GM21723 (cell line): ENCODE data around the gene CST3.
"Not testable (repeated sequence)": the region's sequence is repeated elsewhere in the genome, so short reads cannot be mapped to it uniquely, and the experiment has no call there.

Experiments used
- ATAC-seq: cut with Tn5 transposase; IDR thresholded peaks from one replicate; pipeline ENCODE4 v1.9.1; 2021; ENCODE audit warnings: mild to moderate bottlenecking, moderate library complexity; ENCODE audit not compliant: unreplicated experiment

The CST3 gene

DNA sequence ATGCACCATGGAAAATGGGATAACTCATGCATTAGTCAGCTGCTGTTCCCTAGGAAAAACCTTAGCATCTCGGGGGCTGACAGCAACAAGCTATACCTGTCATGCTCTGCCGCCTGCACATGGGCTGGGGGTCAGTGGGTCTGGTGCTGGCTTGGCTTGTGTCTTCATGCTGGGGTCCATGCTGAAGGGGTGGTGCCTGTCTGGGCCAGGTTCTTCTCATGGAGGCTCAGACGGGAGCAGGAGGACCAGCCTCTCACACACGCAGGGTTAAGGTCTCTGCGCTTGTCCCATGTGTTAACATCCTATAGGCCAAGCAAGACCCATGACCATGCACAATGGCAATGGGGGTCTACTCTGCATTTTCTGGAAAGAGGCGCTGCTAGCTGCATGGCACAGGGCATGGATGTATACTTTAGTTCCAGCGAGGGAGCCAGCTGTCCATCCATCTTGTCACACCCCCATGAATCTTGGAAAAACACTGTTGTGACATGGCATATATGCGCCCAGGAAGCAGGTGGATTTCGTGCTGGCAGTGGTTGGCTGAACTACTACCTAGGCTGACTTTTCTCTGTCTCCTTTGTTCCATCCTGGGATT lies 24.6 kb upstream of the CST3 start:
- ATAC-seq, result no peak

DNA sequence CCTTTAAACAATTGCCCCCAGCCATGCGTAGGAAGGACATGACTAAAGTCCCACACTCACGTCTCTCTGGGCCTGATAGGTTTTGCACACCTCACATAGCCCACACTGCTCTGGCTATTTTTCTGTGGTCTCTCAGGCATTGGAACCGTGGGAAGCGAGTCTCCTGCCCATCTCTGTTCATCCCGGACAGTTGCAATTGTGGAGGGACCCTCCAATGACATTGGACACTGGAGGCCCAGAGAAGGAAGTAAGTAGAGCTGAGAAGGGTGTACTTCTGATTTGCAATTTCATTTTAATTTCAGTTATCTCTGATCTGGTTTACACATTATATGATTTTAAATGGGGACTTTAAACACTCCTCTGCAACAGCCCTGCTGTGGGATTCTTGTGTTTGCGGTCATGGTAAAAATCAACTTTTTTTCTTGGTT lies 23.3 kb upstream of the CST3 start:
- ATAC-seq, result no peak

DNA sequence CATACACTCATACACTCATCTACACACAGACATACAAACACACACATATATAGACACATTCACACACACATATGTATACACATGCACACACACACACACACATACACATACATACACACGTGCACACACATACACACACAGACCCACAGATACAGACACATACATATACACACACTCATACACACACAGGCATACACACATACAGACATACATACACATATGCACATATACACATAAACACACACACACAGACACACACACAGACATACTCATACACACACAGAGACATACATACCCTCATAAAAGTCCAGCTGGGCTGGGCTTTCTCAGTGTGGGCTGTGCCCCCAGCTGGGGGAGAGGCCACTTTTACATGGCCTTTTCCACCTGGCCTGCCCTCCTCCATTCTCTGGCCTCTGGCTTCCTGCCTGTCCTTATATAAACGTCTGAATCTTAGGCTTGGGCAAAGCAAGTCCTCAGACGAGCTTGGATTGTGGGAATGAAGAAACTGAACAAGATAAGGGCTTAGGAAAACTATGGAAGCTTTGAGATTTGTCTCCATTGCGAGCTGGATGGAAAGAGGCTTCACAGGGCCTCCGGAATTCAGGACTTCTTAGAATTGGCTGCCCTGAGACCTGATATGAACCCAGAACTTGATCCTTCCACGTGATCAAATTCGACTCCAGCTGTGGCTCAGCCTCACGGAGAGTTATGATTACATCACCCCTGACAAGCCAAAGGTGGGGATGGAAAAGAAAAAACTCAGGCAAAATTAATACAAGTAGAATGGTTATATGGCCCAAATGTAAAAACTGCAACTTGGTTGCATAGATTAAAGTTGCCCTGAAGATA lies 22.5 kb upstream of the CST3 start:
- no peak for ATAC-seq

DNA sequence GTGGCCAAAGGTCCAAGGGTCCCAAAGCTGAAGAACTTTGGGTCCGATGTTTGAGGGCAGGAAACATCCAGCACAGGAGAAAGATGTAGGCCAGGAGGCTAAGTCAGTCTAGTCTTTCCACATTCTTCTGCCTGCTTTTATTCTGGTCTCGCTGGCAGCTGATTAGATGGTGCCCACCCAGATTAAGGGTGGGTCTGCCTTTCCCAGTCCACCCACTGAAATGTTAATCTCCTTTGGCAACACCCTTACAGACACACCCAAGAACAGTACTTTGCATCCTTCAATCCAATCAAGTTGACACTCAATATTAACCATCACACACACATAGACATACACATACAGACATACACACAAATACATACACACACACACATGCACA lies 21.8 kb upstream of the CST3 start:
- not testable (repeated sequence) for ATAC-seq

DNA sequence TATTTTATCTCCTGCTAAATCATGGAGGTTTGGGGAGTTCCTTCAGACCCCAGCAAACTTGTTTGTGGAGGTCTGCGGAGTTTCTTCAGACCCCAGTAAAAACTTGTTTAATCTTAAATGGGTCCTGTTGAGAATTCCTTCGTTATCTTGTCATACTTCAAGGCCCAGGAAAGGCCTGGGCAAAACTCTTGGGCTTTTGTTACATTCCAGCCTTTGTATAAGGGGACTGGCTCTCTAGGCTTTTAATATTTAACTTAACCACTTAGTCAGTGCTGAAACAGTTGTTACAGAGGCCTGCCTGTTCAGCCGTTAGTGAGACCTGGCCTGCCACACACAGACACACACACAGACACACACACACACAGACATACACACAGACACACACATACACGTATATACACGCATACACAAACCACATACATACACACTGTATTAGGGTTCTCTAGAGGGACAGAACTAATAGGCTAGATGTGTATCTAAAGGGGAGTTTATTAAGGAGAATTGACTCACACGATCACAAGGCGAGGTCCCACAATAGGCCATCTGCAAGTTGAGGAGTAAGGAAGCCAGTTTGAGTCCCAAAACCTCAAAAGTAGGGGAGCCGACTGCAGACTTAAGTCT lies 21.3 kb upstream of the CST3 start:
- ATAC-seq, result no peak

DNA sequence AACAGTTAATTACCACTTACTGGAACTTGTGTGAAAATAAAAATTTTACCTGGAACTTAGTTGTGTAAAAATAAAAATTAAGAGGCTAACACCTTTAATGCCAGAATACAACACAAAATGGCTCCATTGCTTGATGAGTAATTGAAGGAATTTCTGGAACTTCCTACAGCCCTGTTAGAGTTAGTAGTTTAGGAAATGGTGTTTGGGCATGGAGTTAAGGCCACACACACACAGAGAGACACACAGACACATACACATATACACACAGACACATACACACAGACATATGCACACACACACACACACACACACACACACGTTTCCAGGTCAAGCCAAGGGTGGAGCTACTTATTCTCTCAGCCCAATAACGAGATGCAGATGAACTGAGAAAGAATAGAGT lies 20.6 kb upstream of the CST3 start:
- no peak for ATAC-seq

DNA sequence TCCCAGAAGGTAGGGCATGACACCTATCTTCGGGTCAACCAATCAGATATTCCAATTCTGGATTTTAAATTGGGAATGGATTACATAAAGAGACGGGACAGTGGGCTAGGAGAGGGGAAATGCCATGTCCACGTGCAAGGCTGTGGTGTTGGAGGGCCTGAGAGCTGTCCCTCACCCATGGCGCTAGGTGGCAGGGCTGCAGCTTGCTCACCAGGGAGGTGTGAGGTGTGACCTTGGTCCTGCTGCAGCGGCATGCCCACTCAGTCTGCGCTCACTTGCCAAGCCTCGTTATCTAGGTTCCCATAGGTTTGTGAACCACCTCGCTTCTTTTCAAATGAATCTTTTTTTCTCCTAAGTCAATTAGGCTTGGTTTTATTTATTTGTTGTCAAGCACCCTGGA lies 19.4 kb upstream of the CST3 start:
- ATAC-seq, result no peak

DNA sequence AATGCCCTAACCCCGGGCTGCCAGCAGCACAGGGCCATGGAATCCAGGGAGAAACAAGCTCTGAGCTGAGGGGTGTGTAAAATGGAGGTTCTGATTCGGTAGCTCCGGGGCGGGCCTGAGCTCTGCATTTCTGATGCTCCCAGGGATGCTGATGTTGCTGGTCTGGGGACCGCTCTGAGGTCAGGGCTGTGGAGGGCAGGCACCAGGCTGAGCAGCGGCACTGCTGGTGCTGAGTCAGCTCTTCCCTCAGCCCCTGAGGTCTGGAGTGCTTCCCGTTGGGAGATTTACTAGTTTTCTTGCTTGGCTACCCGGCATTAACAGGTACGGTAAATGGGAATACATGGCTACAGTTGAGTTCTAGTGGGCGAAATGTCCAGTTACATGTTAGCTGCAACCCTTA lies 18.6 kb upstream of the CST3 start:
- no peak for ATAC-seq

DNA sequence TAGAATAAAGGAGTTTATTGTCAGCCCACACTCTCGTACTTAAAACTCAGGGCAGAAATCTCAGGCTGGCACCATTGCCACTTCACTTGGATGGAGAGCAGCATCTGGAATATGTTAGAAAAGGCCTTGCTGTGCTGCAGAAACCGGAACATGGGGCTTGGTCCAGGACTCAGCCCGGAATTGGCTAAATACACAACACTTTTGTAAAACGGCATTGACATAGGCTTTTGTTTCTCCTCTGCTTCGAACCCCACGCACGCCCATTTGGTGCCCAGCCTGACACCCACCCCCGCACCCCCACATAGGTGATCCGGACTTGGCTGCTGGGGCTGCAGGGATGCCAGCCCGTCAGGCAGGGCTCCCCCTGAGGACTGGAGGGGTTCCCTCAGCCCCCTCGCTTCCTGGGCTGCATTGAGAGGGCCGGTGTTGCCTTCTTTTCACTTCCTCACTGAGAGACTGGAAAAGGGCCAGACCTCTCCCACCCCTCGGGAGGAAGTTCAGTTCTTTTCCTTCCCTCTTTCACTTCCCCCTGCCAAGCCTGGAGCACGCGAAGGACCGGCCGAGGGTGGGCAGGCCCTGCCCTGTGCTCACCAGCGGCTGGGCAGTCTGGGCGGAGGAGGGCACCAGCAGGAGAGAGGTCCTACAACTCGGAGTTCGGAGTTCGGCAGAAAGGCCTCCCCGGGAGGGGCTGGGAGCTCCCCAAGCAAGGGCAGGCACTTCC lies 17.9 kb upstream of the CST3 start:
- ATAC-seq, result no peak

DNA sequence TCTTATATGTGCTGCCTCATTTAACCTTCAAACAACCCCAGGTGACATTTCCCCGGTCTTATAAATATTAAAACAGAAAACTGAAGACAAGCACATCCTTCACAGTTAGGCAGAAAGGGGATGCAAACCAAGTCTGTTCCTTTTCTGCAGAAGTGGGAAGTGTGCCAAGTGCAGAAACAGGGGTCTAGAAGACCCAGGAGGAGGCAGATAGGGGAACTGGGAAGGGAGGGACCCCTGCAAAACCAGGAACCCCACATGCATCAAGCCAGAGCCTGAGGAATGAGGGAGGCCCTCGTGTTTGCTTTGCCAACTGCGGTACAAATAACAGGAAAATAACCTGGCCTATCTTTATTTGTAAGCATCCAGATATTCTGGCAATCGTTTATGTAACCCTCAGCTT lies 17.0 kb upstream of the CST3 start:
- no peak for ATAC-seq

DNA sequence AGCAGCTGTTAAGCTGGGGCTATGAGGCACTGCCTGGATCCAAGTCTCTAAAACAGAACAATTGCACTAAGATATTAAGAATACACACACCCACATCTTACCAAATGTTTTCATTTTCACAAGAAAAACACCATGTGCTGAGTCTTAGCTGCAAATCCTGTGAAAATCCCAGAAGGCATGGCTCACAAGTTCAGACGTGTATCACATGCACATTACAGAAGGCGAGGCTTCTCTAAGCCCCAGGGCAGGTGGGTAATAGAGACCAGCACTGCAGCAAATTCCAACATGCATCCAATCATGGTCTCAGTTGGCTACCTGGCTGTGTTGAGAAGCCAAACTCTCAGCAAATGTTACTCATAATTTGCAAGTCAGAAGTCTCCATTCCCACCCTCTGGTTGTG lies 16.2 kb upstream of the CST3 start:
- ATAC-seq, result no peak

DNA sequence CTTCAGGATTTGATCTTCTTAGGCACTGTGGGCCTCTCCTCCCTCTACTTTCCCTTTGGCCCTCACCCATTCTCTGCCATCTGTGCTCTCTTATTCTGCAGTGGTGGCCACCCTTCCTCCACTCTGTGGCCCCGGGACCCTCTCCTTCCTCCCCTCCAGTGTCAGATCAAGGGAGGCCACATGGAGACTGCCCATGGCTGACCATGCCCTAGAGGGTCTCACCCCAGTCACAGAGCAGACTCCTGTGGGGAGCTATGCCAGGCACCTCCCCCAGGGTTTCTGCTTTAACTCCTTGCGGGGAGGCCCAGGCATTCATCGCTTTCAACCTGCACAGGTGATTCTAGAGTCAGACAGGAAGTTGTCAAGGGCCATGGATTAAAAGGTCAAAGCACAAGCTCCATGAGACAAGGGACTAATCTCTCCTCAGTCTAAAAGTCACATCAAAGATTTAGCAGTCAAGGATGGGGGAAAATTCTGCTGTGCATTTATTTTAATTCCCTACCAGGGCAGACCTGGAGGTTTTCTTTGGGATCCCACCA lies 15.7 kb upstream of the CST3 start:
- no peak for ATAC-seq

DNA sequence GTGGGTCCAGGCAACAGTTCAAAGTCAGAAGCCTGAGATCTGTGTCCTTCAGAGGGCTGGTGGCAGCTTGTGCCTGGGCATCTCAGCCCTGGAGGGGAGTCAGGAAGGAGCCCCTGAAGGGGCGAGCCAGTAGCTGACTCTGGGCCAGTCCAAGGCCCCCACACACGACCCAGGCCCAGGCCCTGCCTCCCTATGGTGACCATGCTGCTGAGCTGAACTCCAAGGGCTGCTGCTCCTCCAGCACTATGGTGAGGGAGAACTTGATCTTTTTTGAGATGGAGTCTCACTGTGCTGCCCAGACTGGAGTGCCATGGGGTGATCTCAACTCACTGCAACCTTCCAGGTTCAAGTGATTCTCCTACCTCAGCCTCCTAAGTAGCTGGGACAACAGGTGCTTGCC lies 15.2 kb upstream of the CST3 start:
- ATAC-seq, result no peak

DNA sequence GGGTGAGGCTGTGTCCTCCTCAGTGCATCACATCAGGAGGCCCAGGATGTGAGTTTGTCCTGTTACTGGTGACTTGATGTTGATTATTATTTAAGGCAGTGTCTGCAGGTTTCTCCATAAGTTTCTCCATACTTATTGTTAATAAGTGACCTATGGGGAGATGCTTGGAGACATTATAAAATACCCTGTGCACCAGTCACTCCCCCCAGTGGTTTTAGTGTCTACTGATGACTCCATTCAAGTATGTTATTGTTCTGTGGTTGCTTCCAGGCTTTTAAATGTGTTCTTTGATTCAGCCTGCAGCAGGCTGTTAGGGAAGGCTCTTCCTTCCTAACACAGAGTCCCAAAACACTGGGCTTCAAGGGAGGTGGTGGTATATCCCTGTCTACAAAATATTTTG lies 14.6 kb upstream of the CST3 start:
- no peak for ATAC-seq

DNA sequence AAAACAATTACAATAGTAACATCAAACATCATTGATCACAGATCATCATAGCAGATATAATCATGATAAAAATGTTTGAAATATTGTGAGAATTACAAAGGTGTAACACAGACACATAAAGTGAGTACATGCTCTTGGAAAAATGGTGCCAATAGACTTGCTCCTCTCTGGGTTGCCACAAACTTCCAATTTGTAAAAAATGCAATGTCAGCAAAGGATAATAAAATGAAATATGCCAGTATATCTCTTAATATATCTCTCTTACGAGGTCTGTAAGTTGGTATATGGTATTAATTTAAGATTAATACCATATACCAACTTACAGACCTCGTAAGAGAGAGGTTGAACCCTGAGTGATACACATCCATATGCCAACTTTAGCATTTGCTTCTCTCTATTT lies 13.4 kb upstream of the CST3 start:
- no peak for ATAC-seq

DNA sequence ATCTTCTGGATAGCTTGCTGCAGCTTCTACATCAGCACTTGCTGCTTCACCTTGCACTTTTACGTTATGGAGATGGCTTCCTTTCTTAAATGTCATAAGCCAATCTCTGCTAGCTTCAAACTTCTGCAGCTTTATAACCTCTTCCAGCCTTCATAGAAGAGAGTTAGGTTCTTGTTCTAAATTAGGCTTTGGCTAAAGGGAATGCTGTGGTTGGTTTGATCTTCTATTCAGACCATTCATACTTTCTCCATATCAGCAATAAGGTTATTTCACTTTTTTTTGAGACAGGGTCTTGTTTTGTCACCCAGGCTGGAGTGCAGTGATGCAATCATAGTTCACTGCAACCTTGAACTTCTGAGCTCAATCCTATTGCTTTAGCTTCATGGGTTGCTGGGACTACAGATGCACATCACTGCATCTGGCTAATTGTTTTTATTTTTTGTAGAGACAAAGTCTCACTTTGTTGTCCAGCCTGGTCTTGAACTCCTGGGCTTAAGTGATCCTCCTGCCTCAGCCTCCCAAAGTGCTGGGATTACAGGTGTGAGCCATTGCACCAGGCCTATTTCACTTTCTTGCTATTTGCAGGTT lies 12.2 kb upstream of the CST3 start:
- no peak for ATAC-seq

DNA sequence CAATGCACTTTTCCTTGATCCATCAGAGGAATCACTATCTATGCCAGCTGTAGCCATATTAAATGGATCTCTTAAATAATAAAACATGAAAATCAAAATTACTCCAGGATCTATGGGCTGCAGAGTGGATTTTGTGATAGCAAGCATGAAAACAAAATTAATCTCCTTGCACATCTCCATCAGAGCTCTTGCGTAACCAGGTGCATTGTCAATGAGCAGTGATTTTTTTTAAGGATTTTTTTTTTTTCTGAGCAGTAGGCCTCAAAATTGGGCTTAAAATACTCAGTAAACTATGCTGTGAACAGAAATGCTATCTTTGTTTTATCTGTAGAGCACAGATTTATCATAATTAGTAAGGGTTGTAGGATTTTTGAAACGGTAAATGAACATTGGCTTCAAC lies 11.5 kb upstream of the CST3 start:
- ATAC-seq, result no peak

DNA sequence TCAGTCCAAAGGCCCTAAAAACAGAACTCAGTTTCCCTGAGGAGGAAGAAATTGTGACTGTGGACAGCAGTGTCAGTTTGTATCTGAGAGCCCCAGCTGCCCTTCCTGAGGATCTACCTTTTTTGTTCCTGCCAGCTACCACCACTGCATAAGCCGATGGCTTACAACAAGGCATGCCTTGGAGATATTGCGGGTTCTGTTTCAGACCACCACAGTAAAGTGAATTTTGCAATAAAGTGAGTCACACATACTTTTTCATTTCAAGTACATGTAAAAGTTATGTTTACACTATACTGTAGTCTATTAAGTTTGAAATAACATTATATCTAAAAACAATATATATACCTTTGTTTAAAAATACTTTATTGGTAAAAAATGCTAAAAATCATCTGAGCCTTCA lies 9.6 kb upstream of the CST3 start:
- ATAC-seq, result no peak

DNA sequence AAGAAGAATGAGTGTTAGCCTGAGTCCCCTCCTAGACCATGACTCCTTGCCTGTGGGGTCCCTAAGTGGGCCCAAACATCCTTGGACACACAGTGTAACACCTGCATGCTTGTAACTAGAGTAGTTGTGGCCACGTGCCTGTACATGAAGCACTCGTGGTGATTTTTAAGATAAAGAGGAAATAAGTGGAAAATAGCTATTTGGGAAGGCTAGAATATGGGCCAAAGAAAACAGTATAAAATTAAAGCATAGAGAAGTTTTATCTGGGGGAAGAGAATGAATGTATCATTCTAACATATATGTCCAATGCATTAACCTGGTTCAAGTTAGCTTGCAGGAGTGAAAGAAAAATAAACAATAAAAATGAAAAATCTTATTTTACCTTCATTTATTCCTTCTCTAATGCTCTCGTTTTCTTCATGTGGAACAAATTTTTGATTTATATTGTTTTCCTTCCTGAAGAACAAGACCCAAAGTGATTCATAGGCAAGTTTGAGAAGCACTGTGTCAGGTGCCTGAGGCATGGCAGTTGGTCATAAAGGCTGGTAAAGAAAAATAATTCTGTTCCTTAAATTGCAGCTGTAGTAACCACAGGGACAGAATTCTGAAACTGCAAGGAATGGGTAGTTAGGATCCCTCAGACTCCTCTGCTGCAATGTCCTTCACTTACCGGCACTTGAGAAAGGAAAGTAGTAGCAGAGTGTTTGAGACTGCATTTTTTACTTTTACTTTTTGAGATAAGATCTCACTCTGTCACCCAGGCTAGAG lies 8.5 kb upstream of the CST3 start:
- no peak for ATAC-seq

DNA sequence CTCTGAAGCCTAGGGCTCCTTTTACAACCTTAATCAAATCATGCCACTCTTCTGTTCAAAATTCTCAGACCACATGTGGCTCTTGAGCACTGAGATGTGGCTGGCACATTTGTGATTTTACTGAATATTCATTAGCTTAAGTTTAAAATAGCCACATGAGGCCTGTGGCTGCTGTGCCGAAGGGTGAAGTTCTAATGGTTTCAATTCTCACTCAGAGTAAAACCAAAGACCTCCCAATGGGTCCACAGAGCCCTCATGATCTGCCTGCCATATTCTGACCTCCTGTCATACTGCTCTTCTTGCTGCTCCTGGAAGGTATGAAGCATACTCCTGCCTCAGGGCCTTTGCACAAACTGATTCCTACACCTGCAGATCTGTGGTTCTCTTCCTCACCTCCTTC lies 7.8 kb upstream of the CST3 start:
- ATAC-seq, result no peak
